Islet of Langerhans (tissue), 1 donor: ENCODE results near the gene C20orf96.
"Not testable (repeated sequence)": the region's sequence is repeated elsewhere in the genome, so short reads cannot be mapped to it uniquely, and the experiment has no call there.

Experiments used
- FAIRE-seq: peaks from one replicate; lab custom pipeline; 2011; peaks lifted over from hg19 to GRCh38; lab: Jason Lieb, UNC

The C20orf96 gene

GRCh38 chr20:290084-290831 lies at the start of gene C20orf96:
C20orf96 (minus strand) TSS chr20:290750; CDS start chr20:290610, 140 bp downstream.
- FAIRE-seq = no peak

- not testable (repeated sequence) for FAIRE-seq
Observed at GRCh38 chr20:336040-336439, 45.5 kb upstream of the C20orf96 start.

- no peak for FAIRE-seq
Observed at GRCh38 chr20:334578-334977, 44.0 kb upstream of the C20orf96 start.

- no peak for FAIRE-seq
Observed at GRCh38 chr20:330233-331149, 39.9 kb upstream of the C20orf96 start.

- FAIRE-seq = no peak
Observed at GRCh38 chr20:329851-330232, 39.3 kb upstream of the C20orf96 start.

- FAIRE-seq = no peak
Observed at GRCh38 chr20:328975-329695, 38.6 kb upstream of the C20orf96 start.

- no peak for FAIRE-seq
Observed at GRCh38 chr20:328027-328974, 37.8 kb upstream of the C20orf96 start.

GRCh38 chr20:327186-328026 lies 36.9 kb upstream of the C20orf96 start:
- FAIRE-seq = no peak

- no peak for FAIRE-seq
Observed at GRCh38 chr20:326645-327185, 36.2 kb upstream of the C20orf96 start.

GRCh38 chr20:325889-326644 lies 35.5 kb upstream of the C20orf96 start:
- FAIRE-seq = no peak

GRCh38 chr20:325045-325888 lies 34.7 kb upstream of the C20orf96 start, which contains the start of gene SOX12:
SOX12 (plus strand) TSS chr20:325552; CDS start chr20:325925, 373 bp downstream.
- FAIRE-seq = no peak

- FAIRE-seq = no peak
Observed at GRCh38 chr20:324177-325044, 33.9 kb upstream of the C20orf96 start.

- no peak for FAIRE-seq
Observed at GRCh38 chr20:316316-317068, 25.9 kb upstream of the C20orf96 start.

GRCh38 chr20:313948-314347 lies 23.4 kb upstream of the C20orf96 start:
- no peak for FAIRE-seq

- FAIRE-seq = no peak
Observed at GRCh38 chr20:313402-313801, 22.9 kb upstream of the C20orf96 start.

- no peak for FAIRE-seq
Observed at GRCh38 chr20:312866-313265, 22.3 kb upstream of the C20orf96 start.

- FAIRE-seq = no peak
Observed at GRCh38 chr20:312067-312466, 21.5 kb upstream of the C20orf96 start.
